SK-MEL-5 (cell line): ENCODE results near the gene CCAR1. TPM values are rescaled to one million over a fixed set of nuclear protein-coding genes. Genes with fewer than 3 reads are reported as not detected.

Experiments
- small RNA-seq, 2 experiments: library from RNA; depleted of rRNA; stranded (forward); fragments of <200 nt; gene quantifications; one replicate each; pipeline ENCODE3, GENCODE V24; 2014
- total RNA-seq: library from RNA; depleted of rRNA; stranded (reverse); fragments of >200 nt; shearing (Covaris generic); gene quantifications from 2 replicates; pipeline ENCODE4 v1.2.3, GENCODE V29; 2014; rRNA removed

CCAR1 gene
- total RNA-seq, 1 experiment from 2014 or later, result 31.6 TPM

Small RNA genes lying within 50 kb of the gene (small RNA-seq; reads per million reads assigned to genes)
- gene MIR1254-1 (0 reads per million in 2 experiments), gene RF00019 (0 reads per million in 2 experiments)

Other genes starting within 250 kb of the CCAR1 start
- gene DNA2, start 249.3 kb upstream of the CCAR1 start, total RNA-seq, result 6.9 and 8.3 TPM in 2 replicates
- gene SLC25A16, start 193.7 kb upstream of the CCAR1 start, total RNA-seq, result 22.6 and 23.2 TPM in 2 replicates
- 2.9 and 3.3 TPM in 2 replicates for gene TET1, start 160.9 kb upstream of the CCAR1 start, total RNA-seq
- 1.8 and 2.0 TPM in 2 replicates for gene STOX1, start 106.3 kb downstream of the CCAR1 start, total RNA-seq
- gene DDX50, start 180.1 kb downstream of the CCAR1 start, total RNA-seq, result 34.0 and 35.1 TPM in 2 replicates
- gene DDX21, start 234.9 kb downstream of the CCAR1 start, total RNA-seq, result 93.1 and 99.2 TPM in 2 replicates